Peyer's patch (tissue), 4 donors: Measurements from ENCODE around the gene PDZD8. TPM values are rescaled to one million over a fixed set of nuclear protein-coding genes. Genes with fewer than 3 reads are reported as not detected.

ENCODE experiments used
- DNase-seq, 3 donors: peaks; one replicate each; pipeline ENCODE4 v3.0.0-alpha.2; 2017 to 2019
- H3K27ac ChIP-seq, 4 donors: fragments of 200-600 bp; sonication (generic); one replicate each; pipeline ENCODE4 v1.5.1; 2016 to 2019
- H3K27me3 ChIP-seq, 2 donors: fragments of 200-600 bp; sonication (generic); one replicate each; pipeline ENCODE4 v1.5.1; 2019
- H3K36me3 ChIP-seq, 3 donors: fragments of 200-600 bp; sonication (generic); one replicate each; pipeline ENCODE4 v1.5.1; 2016 to 2019
- H3K4me1 ChIP-seq, 4 donors: fragments of 200-600 bp; sonication (generic); one replicate each; pipeline ENCODE4 v1.5.1; 2016 to 2019
- H3K4me3 ChIP-seq, 4 donors: fragments of 200-600 bp; sonication (generic); 1 replicate in 3 of 4; 2 replicates in 1 of 4; pipeline ENCODE4 v1.5.1; 2016 to 2019; ENCODE audit warnings: mild to moderate bottlenecking in 1 of 4
- H3K9me3 ChIP-seq, 4 donors: fragments of 200-600 bp; sonication (generic); one replicate each; pipeline ENCODE4 v1.5.1; 2016 to 2019; ENCODE audit warnings: mild to moderate bottlenecking in 1 of 4
- POLR2A ChIP-seq, 2 donors: fragments of 450-650 bp; IDR thresholded peaks; one replicate each; pipeline ENCODE4 v1.5.1; 2017; ENCODE audit warnings: antibody characterized with exemption in 2 of 2, mild to moderate bottlenecking in 2 of 2, moderate library complexity in 2 of 2
- total RNA-seq, 4 donors: library from RNA; depleted of rRNA; stranded (reverse); fragments of >200 nt; gene quantifications; one replicate each; pipeline ENCODE4 v1.1.0, GENCODE V29; 2016
- TF ChIP-seq, protein P1 (sequence below), 6 experiments: fragments of 450-650 bp in 4 of 6; fragments of 200-600 bp in 2 of 6; sonication (generic) in 1 of 6; IDR thresholded peaks; one replicate each; pipeline ENCODE4 v1.5.1; 2017 to 2019; ENCODE audit warnings: antibody characterized with exemption in 6 of 6, mild to moderate bottlenecking in 3 of 6, moderate library complexity in 1 of 6

Gene PDZD8
- total RNA-seq, 4 donors from 2014 or later = 50.3 to 91.4 (median 72.0) TPM

GRCh38 chr10:117346574-117346973 is 28.7 kb downstream of the PDZD8 start:
- H3K27ac ChIP-seq = no peak overlapping the region
- H3K27me3 ChIP-seq = no peaks in the 10 kb centered on the region
- H3K4me3 ChIP-seq = no peak overlapping the region
- TF ChIP-seq, protein P1, sequence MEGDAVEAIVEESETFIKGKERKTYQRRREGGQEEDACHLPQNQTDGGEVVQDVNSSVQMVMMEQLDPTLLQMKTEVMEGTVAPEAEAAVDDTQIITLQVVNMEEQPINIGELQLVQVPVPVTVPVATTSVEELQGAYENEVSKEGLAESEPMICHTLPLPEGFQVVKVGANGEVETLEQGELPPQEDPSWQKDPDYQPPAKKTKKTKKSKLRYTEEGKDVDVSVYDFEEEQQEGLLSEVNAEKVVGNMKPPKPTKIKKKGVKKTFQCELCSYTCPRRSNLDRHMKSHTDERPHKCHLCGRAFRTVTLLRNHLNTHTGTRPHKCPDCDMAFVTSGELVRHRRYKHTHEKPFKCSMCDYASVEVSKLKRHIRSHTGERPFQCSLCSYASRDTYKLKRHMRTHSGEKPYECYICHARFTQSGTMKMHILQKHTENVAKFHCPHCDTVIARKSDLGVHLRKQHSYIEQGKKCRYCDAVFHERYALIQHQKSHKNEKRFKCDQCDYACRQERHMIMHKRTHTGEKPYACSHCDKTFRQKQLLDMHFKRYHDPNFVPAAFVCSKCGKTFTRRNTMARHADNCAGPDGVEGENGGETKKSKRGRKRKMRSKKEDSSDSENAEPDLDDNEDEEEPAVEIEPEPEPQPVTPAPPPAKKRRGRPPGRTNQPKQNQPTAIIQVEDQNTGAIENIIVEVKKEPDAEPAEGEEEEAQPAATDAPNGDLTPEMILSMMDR (IDR thresholded peaks at IDR 0.05) = no peak
- no peak for TF ChIP-seq POLR2A (IDR thresholded peaks at IDR 0.05)
- peaks cover 0 to 52% (median 0%) of the 10 kb centered on the region in 4 donors for H3K4me1 ChIP-seq
- no peaks in the 10 kb centered on the region for H3K9me3 ChIP-seq
- H3K36me3 ChIP-seq = no peaks in the 10 kb centered on the region
- DNase-seq = no peak

DNA sequence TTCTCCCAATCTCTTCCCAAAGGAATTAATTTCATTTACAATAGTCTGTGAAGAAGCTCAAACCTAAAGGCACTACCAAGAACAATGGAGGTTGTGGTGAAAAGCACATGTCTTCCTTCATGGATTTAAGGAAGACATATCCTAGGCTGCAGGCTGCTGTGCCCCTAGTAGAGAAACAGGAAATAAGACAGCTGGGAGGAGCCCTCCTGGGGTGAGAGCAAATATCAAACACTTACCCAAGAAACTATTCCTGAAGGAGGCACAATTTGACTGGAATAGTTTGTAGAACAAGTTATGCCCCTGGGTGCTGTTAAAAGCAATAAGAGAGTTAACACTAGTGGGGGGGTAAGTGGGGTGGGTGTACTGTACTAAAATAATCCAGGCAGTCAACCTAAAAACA is 30.1 kb downstream of the PDZD8 start:
- Histone ChIP-seq H3K36me3 (no peaks in the 10 kb centered on the region), H3K4me1 (peaks cover 0 to 52% (median 0%) of the 10 kb centered on the region in 4 donors), H3K27me3 (no peaks in the 10 kb centered on the region), H3K9me3 (no peaks in the 10 kb centered on the region), H3K4me3 (no peak overlapping the region), H3K27ac (no peak overlapping the region)
- TF ChIP-seq, protein P1 (IDR thresholded peaks at IDR 0.05) = no peak
- no peak for TF ChIP-seq POLR2A (IDR thresholded peaks at IDR 0.05)
- no peak for DNase-seq

DNA sequence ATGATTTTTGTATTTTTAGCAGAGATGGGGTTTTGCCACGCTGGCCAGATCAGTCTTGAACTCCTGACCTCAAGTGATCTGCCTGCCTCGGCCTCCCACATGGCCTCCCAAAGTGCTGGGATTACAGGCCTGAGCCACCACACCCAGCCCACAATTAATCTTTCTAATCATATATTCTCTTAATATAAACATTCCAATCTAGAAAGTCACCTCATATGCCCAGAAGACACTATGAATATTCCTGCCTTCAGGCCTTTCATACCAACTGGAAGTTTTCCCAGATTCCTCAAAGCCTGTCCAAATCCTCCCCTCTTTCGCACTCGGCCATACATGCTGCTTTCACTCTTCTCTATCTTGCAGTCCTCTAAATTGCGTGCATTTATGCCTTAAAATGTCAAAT is 32.6 kb downstream of the PDZD8 start:
- Histone ChIP-seq H3K4me3 (no peak overlapping the region), H3K27me3 (no peaks in the 10 kb centered on the region), H3K36me3 (no peaks in the 10 kb centered on the region), H3K4me1 (peaks cover 0 to 37% (median 0%) of the 10 kb centered on the region in 4 donors), H3K27ac (peak overlapping the region in 1 of 4 donors; percentile 10), H3K9me3 (no peaks in the 10 kb centered on the region)
- no peak for TF ChIP-seq POLR2A (IDR thresholded peaks at IDR 0.05)
- TF ChIP-seq, protein P1 (IDR thresholded peaks at IDR 0.05) = no peak
- no peak for DNase-seq

DNA sequence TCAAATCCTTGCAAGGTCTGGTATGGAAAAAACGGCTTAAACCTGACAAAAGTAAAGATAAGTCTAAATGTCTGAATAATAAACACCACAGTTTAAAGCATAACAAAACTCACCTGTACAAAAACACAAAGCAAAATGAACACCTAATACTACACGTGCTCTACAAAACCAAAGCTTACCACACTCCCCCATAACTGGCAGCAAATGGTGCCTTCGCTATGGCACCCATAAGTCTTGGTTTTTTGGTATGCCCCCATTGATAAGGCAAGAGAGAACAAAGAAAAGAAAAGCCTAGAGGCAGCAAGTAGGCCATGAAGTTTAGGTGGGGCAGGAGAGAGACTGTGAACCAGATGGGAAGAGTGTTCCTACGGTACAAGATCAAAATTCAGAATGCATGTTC is 34.2 kb downstream of the PDZD8 start:
- DNase-seq = no peak
- no peaks in the 10 kb centered on the region for H3K27me3 ChIP-seq
- TF ChIP-seq, protein P1 (IDR thresholded peaks at IDR 0.05) = no peak
- TF ChIP-seq POLR2A (IDR thresholded peaks at IDR 0.05) = no peak
- peaks cover 0 to 28% (median 0%) of the 10 kb centered on the region in 4 donors for H3K4me1 ChIP-seq
- no peak overlapping the region for H3K4me3 ChIP-seq
- no peak overlapping the region for H3K27ac ChIP-seq
- H3K9me3 ChIP-seq = no peaks in the 10 kb centered on the region
- no peaks in the 10 kb centered on the region for H3K36me3 ChIP-seq

DNA sequence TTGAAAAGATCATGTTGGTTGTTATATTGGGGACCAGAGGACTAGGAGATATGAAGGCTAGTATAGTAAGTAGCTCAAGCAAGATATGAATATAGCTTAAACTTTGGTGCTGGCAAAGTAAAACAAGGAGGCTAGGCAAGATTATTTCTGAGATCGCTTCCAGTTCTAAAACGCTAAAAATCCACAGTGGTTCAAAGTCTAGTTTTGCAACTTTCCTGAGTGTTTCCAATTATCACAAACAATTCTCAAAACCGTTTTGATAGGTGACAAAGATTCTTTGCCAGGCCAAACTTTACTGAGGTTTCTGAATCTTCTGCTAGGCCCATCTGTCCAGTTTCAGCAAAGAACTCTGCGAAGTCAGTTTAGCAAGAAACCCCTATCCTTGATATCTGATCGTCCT is 35.3 kb downstream of the PDZD8 start:
- no peak overlapping the region for H3K27ac ChIP-seq
- no peak for DNase-seq
- H3K27me3 ChIP-seq = no peaks in the 10 kb centered on the region
- H3K4me1 ChIP-seq = peaks cover 0 to 20% (median 0%) of the 10 kb centered on the region in 4 donors
- TF ChIP-seq, protein P1 (IDR thresholded peaks at IDR 0.05) = no peak
- no peak for TF ChIP-seq POLR2A (IDR thresholded peaks at IDR 0.05)
- H3K36me3 ChIP-seq = no peaks in the 10 kb centered on the region
- no peak overlapping the region for H3K4me3 ChIP-seq
- no peaks in the 10 kb centered on the region for H3K9me3 ChIP-seq

DNA sequence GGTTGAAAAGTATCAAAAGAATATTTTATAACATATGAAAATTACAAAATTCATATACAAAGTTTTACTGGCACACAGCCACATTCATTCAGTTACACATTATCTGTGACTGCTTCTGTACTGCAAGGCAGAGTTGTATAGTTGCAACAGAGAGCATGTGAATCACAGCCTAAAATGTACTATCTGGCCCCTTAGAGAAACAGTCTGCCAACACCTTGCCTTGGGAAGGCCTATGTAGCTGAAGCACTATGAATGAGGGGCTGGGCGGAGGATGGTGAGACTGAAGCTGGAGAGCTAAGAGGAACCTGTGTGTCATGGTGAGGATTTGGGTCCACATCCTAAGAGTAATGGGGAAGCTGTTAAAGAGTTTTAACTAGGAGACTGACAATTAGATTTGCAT is 35.7 kb downstream of the PDZD8 start:
- DNase-seq = no peak
- H3K27ac ChIP-seq = no peak overlapping the region
- no peaks in the 10 kb centered on the region for H3K27me3 ChIP-seq
- no peak overlapping the region for H3K4me3 ChIP-seq
- peaks cover 0 to 18% (median 0%) of the 10 kb centered on the region in 4 donors for H3K4me1 ChIP-seq
- H3K36me3 ChIP-seq = no peaks in the 10 kb centered on the region
- TF ChIP-seq POLR2A (IDR thresholded peaks at IDR 0.05) = no peak
- TF ChIP-seq, protein P1 (IDR thresholded peaks at IDR 0.05) = no peak
- H3K9me3 ChIP-seq = no peaks in the 10 kb centered on the region
